ENCODE data around the gene SLC23A2. TPM values are rescaled to one million over a fixed set of nuclear protein-coding genes. Genes with fewer than 3 reads are reported as not detected.
"Not testable (repeated sequence)": the region's sequence is repeated elsewhere in the genome, so short reads cannot be mapped to it uniquely, and the experiment has no call there.

Gene SLC23A2
- polyA plus RNA-seq, 3 donors = 21.0 to 26.1 (median 22.2) TPM

DNA sequence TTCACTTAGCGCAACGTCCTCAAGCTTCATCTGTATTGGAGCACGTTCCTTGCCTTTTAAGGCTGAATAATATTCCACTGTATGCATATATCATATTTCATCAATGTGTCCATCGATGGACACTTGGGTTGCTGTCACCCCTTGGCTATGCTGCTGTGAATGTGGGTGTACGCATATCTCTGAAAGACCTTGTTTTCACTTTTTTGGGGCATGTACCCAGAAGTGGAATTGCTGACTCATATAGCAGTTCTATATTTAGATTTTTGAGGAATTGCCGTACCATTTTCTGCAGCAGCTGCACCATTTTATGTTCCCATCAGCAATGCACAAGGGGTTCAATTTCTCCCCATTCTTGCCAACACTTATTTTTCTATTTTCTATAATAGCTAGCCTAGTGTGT, 22.8 kb upstream of the SLC23A2 start:
- no peak for DNase-seq (ENCODE audit: extremely low read depth in 1 of 11, low read depth in 9 of 11, low spot score in 4 of 11)

DNA sequence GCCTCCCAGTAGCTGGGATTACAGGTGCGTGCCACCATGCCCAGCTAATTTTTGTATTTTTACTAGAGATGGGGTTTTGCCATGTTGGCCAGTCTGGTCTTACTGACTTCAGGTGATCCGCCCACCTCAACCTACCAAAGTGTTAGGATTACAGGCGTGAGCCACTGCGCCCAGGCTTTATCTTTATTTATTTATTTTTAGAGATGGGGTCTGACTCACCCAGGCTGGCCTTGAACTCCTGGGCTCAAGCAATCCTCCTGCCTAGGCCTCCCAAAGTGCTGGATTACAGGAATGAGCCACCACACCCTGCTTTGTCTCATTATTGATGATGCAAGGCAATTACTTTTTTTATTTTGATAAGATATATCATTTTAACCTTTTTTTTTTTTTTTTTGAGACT, 21.9 kb upstream of the SLC23A2 start:
- DNase-seq (ENCODE audit: extremely low read depth in 1 of 11, low read depth in 9 of 11, low spot score in 4 of 11) = not testable (repeated sequence)

DNA sequence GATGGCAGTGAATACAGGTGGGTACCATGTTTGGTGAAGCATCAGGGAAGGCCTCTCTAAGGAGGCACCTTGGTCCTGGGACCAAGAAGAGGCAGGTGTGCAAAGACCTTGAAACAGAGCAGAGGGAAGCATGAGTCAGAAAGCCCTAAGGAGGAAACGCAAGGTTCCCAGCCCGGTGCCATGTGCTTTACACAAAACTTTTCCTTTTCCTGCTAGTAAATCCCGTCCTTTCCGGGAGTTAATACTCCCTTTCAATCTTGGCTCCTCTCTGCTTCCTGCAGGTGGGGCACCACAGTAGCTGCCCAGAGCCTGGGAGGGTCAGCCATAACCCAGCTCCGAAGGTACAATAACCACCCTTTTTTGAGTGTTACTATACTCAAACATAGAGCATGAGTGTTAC, 19.4 kb upstream of the SLC23A2 start:
- DNase-seq (ENCODE audit: extremely low read depth in 1 of 11, low read depth in 9 of 11, low spot score in 4 of 11) = no peak

DNA sequence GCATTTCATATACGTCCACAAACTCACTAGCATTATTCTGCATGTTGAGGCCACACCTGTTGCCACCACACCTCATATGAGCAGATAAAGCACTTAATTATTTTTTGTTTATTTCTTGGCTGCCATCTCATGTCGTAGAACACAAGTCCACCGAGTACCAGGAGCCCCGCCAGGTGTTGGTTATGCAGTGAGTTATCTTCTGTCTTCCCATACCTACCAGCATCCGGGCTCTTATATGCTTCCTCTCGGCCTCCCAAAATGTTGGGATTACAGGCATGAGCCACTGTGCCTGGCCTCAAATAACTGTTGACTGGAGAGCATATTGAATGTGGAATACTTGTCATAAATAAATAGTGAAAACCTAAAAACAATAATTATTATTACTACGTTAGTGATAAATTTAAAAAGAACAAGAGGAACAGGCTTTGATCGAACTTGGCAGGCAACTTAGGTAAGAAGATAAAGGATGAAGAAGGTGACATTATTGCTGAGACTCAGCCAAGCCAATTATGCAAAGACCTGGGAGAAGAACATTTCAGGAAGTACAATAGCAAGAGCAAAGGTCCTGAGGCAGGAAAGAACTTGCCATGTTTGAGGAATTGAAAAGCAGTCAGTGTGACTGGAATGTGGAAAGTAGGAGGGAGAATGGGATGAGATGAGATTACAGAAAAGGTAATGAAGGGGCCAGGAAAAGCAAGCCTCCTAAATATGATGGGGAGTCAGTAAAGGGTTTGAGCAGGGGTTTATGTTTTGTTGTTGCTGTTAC, 12.6 kb upstream of the SLC23A2 start:
- DNase-seq (ENCODE audit: extremely low read depth in 1 of 11, low read depth in 9 of 11, low spot score in 4 of 11) = no peak

DNA sequence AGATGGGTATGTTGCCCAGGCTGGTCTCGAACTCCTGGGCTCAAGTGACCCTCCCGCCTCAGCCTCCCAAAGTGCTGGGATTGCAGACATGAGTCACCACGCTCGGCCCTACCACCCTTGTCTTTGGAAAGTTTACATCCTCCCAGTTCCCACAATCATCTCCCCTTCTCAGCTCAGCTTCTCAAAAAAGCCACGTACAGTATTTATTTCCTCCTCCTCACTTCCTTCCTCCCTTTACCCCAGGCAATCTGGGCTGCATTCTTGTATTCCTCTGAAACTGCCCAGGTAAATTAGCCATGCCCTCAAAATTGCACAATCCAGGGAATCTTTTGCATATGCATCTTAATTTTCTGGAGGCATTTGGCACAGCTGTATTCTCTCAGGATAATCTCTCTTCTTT, 7.4 kb upstream of the SLC23A2 start:
- DNase-seq (ENCODE audit: extremely low read depth in 1 of 11, low read depth in 9 of 11, low spot score in 4 of 11) = no peak

DNA sequence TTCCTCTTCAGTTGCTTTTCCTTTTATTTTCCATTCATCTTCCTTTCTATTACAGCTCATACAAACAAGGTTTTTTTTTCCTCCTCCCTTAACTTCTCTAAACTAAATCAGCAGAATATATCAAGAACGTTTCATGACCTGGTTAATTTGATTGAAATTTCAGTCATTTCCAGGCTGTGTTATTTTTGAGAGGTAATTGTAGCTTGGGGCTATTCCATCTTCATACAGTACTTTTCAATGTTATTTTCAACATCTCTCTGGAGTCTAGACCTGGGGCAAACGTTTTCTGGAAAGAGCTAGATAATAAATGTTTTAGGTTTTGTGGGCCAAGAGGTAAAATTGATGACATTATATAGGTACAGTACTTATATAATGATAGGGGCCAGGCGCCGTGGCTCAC, 4.0 kb upstream of the SLC23A2 start:
- no peak for DNase-seq (ENCODE audit: extremely low read depth in 1 of 11, low read depth in 9 of 11, low spot score in 4 of 11)

DNA sequence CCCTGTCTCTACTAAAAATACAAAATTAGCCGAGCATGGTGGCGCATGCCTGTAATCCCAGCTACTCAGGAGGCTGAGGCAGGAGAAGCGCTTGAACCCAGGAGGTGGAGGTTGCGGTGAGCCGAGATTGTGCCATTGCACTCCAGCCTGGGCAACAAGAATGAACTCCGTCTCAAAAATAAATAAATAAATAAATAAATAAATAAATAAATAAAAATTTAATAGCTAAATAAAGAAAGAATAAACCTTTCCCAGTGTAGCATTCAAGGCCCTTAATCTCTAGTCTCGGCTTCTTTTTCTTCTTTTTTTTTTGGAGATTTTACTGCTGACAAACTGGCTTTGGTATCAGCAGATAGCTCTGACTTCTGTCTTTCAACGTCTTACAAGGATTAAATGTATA, 3.5 kb upstream of the SLC23A2 start:
- not testable (repeated sequence) for DNase-seq (ENCODE audit: extremely low read depth in 1 of 11, low read depth in 9 of 11, low spot score in 4 of 11)

DNA sequence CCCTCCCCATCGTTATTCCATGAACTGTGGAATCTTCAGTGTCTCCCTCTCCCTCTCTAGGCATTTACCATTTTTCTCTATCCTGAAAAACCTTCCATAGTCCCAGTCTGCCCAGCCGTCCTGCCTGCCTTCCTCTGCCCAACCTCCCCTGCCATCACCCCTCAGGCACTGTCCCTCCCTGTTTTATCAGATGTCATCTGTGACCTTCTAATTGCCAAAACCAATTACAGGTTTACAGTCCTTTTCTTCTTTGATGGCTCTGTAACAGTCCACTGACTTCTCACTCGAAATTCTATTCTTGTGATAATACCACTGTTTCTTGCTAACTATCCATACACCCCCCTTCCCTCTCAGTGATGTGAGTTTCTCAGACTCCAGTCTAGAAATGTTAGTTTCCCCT, 2.3 kb upstream of the SLC23A2 start:
- no peak for DNase-seq (ENCODE audit: extremely low read depth in 1 of 11, low read depth in 9 of 11, low spot score in 4 of 11)

DNA sequence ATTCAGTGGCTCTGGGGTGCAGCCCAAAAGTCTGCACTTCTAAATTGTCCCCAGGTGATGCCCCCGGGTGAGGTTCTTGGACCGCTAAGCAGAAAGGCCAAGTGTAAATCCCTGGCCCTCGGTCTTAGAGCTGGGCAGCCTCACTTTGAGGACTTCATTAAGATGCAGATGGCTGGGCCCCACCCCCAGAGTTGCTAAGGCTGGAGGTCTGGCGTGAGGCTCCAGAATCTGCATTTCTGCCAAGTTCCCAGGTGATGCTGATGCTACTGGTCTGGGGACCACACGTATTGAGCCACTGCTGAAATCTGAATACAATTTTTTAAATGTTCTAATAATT, 735 bp upstream of the SLC23A2 start:
- DNase-seq (ENCODE audit: extremely low read depth in 1 of 11, low read depth in 9 of 11, low spot score in 4 of 11) = no peak

DNA sequence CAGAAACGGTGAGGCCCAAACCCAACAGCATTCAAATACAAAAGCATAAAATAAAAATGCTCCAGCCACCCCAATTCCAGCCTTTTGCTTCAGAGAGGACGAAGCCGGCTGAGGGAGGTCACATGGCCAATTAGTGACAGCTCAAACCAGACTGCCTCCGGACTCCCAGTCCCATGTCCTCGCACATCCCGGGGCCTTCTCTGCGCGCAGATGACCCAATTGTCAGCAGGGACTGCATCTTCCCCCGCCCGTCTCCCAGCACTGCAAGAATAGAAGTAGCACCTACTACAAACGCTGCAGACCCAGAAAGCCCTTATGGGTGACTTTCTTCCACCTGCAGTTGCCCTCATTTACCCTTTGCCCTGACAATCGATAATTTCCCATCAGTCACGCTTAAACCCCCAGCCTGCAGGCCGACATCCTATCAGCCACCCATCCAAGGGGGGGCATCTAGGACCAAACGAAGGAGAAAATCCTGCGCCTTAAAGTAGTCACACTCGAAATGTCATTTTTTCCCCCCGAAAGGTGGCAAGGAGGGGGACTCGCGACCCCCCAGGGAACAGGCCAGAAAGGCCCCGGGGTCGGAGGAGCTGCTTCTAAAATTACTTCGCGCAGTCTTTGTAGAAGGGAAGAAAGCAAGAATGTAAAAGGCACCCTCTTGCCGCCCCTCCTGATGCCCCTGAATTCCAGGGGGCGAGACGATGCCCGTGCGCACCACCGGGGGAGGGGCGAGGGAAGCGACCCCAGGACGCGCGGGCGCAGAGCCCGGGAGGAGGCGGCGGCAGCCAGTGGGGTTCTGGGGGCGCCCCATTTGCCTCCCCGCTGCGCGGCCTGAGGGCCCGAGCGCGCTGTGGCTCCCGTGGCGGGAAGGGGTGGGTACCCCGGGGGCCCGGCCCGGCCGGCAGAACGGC, 792 bp downstream of the SLC23A2 start:
- no peak for DNase-seq (ENCODE audit: extremely low read depth in 1 of 11, low read depth in 9 of 11, low spot score in 4 of 11)

DNA sequence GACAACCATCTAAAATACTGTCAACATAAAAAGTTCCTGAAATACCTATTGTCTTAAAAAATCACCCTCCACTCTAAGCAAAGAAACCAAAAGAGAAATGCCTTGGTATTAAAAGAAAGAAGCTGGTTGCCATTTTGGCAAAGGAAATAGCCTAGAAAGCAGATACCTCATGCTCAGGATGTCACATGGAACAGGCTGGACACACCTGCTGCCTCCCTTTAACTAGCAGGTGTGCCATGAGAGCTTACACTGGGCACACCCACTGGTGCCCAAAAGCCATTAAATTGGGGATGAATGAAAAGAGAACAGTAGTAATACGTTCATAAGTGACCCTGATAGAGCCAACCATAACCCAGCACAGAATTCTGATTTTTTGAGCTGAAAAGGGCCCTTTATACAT, 1.5 kb downstream of the SLC23A2 start:
- DNase-seq (ENCODE audit: extremely low read depth in 1 of 11, low read depth in 9 of 11, low spot score in 4 of 11) = no peak

DNA sequence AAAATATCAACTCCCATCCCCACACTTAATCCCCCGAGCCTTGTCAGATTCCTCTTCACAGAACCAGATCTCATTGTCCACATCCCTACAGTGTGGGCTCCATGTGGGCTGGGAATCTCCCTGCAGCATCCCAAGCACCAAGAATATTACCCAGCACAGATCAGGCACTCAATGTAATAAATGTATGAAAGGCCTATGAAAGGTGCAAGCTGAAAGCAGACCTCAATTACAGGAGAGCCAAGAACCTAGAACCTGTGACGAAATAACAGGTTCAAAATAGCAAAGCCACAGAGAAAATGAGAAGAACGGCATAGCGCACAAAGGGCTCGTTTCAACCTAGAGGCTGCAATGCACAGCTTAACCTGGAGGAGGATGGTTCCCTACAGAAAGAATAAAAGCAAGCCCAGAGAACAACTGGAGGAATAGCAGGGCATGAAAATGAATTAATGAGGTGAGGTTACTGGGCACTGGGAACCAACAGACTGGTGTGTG, 3.1 kb downstream of the SLC23A2 start:
- no peak for DNase-seq (ENCODE audit: extremely low read depth in 1 of 11, low read depth in 9 of 11, low spot score in 4 of 11)

DNA sequence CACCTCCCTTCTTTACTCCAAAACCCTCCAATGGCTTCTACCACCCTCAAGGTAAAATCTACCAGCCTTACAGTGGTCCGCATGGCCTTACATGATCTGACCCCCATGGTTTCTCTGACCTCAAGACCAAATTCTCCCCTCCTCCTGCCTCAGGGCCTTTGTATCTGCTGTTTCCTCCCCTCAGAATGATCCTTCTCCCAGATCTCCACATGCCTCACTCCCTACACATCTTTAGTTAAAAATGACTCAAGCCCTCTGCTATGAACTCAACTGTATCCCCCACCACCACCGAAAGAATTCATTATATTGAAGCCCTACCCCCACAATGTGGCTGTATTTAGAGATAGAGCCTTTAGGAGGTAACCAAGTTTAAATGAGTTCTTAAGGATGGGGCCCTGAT, 4.1 kb downstream of the SLC23A2 start:
- no peak for DNase-seq (ENCODE audit: extremely low read depth in 1 of 11, low read depth in 9 of 11, low spot score in 4 of 11)

DNA sequence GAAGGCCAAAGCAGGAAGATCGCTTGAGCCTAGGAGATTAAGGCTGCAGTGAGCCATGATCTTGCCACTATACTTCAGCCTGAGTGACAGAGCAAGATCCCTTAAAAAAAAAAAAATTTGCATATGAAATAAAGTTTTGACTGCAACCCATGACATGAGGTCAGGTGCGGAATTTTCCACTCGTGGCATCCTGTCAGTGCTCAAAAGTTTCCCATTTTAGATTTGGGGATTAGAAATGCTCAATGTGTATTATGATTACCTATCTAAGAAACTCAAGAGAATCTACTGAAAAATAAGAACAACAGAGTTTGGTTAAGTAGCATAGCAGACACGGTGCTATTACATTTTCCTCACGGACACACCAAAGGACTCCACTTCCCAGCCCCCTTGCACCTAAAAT, 11.7 kb downstream of the SLC23A2 start:
- DNase-seq (ENCODE audit: extremely low read depth in 1 of 11, low read depth in 9 of 11, low spot score in 4 of 11) = no peak

DNA sequence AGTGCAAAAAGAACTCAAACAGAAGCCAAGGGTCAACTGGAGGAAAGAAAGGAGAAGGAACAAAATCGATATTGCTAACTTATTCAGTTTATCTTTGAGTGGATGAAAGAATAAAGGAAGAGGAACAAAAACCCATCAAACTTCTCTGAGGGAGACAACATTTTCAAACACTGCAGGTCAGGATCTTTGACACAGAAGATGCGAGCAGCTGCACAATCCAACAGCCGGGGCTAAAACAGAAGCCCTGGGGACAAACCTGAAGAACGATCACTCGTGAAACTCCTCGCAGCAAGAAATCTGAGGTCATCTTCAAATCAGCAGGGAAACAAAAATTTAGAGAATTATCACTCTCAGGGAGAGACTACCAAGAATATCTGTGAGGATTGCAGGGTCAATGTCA, 14.2 kb downstream of the SLC23A2 start:
- DNase-seq (ENCODE audit: extremely low read depth in 1 of 11, low read depth in 9 of 11, low spot score in 4 of 11) = no peak

DNA sequence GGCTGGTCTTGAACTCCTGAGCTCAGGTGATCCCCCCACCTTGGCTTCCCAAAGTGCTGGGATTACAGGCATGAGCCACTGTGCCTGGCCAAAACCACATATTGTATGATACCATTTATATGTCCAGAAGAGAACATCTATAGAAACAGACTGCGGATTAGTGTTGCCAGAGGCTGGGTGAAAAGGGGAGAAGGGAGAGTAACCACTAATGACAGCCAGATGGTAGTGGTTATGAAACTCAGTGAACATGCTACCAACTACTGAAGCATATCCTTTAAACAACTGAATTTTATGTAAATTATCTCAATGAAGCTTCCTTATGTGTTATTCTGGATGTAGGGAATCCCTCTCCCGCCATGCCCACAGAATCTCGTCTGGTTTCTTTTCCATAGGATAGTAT, 15.7 kb downstream of the SLC23A2 start:
- no peak for DNase-seq (ENCODE audit: extremely low read depth in 1 of 11, low read depth in 9 of 11, low spot score in 4 of 11)

DNA sequence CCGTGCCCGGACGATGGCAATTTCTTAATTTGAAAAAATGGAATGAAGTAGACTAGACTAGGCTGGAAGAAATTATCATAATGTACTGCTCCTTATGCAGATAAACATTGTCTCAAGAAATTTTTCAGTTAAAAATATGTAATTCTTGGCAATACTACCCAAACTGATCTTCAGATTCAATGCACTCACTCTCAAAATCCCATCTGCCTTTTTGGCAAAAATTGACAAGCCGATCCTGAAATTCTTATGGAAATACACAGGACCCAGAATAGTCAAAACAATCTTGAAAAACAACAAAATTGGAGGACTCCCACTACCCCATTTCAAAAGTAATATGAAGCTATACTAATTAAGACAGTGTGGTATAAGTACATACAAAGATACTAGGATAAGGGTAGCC, 19.0 kb downstream of the SLC23A2 start:
- no peak for DNase-seq (ENCODE audit: extremely low read depth in 1 of 11, low read depth in 9 of 11, low spot score in 4 of 11)

DNA sequence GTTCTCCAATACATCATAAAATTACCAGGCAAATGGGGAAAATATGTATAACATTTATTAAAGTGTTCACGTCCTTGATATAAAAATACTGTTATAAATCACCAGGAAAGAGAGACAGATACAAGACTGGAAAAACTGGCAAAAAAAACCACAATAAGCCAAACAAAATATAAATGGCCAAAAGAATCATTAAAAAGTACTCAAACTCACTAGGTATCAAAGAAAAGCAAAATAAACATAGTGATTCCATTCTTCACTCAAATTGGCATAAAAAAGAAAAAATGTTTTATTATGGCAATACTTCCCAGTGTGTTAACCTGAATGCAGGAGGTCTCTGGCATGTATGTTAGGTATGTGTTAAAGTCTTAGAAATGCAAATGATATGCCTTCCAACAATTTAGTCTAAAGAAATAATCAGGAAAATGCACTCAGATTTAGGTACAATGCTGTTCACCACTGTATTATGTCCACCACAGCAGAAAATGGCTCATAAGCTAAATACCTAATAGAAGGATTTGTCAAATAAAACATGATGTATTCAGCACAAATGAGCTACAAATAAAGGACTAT, 21.4 kb downstream of the SLC23A2 start:
- DNase-seq (ENCODE audit: extremely low read depth in 1 of 11, low read depth in 9 of 11, low spot score in 4 of 11) = no peak

DNA sequence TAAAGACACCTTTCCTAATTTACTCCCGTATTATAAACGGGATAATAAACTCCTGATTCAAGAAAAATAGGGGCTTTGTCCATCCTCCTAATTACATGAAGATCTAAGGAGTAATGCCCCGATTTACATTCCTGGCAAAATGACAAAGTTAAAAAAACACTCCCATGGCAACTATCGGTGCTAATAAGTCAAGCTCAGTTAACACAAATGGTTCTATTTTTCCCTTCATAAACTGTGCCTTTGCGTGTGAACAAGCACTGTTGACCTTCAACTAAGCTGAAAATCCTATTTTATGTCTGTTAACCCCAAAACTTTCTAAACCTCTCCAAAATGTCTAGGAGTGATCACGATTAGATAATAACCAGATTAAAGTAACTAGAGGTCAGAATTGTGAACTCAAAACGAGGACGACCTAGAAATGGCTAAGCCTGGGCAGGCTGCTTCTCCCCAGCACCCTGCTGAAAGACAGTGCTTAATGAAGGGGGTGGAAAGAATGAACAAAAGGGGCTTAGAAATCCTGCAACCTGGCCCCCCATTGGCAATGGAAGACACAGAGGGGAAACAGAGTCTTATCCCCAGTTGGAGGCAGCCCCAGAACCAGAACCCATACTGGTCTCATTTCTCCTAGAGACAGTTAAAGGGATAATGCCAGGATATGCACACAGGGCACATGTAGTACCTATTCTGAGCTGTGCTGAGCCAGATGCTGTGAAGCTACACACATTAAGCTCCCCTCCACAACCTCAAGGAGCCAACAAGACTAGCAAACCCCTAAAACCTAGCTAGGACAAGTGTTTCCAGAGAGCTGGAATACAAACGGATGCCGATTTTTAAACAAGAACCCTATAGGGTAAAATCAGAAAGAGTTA, 23.0 kb downstream of the SLC23A2 start:
- DNase-seq (ENCODE audit: extremely low read depth in 1 of 11, low read depth in 9 of 11, low spot score in 4 of 11) = no peak
